BE2C (cell line): ENCODE measurements around the gene ADCY9.
"Not testable (repeated sequence)": the region's sequence is repeated elsewhere in the genome, so short reads cannot be mapped to it uniquely, and the experiment has no call there.

Source experiments
- DNase-seq: peaks from one replicate; pipeline ENCODE4 v3.0.0-alpha.2; 2020
- H3K27me3 ChIP-seq: fragments of 250-450 bp; sonication (Bioruptor Pico); 2 replicates; pipeline ENCODE4 v1.5.1; 2020; ENCODE audit warnings: mild to moderate bottlenecking
- H3K36me3 ChIP-seq: fragments of 250-450 bp; sonication (Bioruptor Pico); 2 replicates; pipeline ENCODE4 v1.5.1; 2020; ENCODE audit warnings: mild to moderate bottlenecking
- H3K4me1 ChIP-seq: fragments of 250-450 bp; sonication (Bioruptor Pico); 2 replicates; pipeline ENCODE4 v1.5.1; 2020
- H3K4me3 ChIP-seq: 2 replicates; pipeline ENCODE4 v1.5.1; 2011; ENCODE audit warnings: low read depth, low read length
- H3K9me3 ChIP-seq: fragments of 250-450 bp; sonication (Bioruptor Pico); 2 replicates; pipeline ENCODE4 v1.5.1; 2020
- CTCF ChIP-seq: IDR thresholded peaks from 2 replicates; pipeline ENCODE4 v1.5.1; 2012; ENCODE audit warnings: mild to moderate bottlenecking, low read depth, low read length

Gene ADCY9

GRCh38 chr16:3963886-3964685 lies 152.2 kb downstream of the ADCY9 start:
- no peak for TF ChIP-seq CTCF
- no peak overlapping the region for H3K4me3 ChIP-seq
- H3K9me3 ChIP-seq = no peaks in the 10 kb centered on the region
- no peaks in the 10 kb centered on the region for H3K4me1 ChIP-seq
- peaks cover 11% of the 10 kb centered on the region for H3K36me3 ChIP-seq
- H3K27me3 ChIP-seq = peaks cover 10% of the 10 kb centered on the region
- no peak for DNase-seq

- Histone ChIP-seq H3K4me3 (no peak overlapping the region), H3K9me3 (no peaks in the 10 kb centered on the region), H3K4me1 (no peaks in the 10 kb centered on the region), H3K27me3 (peaks cover 16% of the 10 kb centered on the region), H3K36me3 (peaks cover 11% of the 10 kb centered on the region)
- no peak for DNase-seq
- TF ChIP-seq CTCF = no peak
Measured at GRCh38 chr16:3963203-3963602, 153.0 kb downstream of the ADCY9 start.

- H3K9me3 ChIP-seq = no peaks in the 10 kb centered on the region
- DNase-seq = no peak
- peaks cover 9% of the 10 kb centered on the region for H3K36me3 ChIP-seq
- H3K27me3 ChIP-seq = peaks cover 33% of the 10 kb centered on the region
- H3K4me3 ChIP-seq = no peak overlapping the region
- no peak for TF ChIP-seq CTCF
- H3K4me1 ChIP-seq = no peaks in the 10 kb centered on the region
Measured at GRCh38 chr16:3961449-3961849, 154.8 kb downstream of the ADCY9 start.

- H3K4me1 ChIP-seq, H3K9me3 ChIP-seq, DNase-seq, H3K36me3 ChIP-seq: not testable (repeated sequence)
- Histone ChIP-seq H3K27me3 (peaks cover 41% of the 10 kb centered on the region), H3K4me3 (peak overlapping the region; percentile 56)
Measured at GRCh38 chr16:3959926-3960590, 156.2 kb downstream of the ADCY9 start.

- peaks cover 41% of the 10 kb centered on the region for H3K27me3 ChIP-seq
- H3K36me3 ChIP-seq = no peaks in the 10 kb centered on the region
- H3K4me1 ChIP-seq = no peaks in the 10 kb centered on the region
- H3K4me3 ChIP-seq = no peak overlapping the region
- no peaks in the 10 kb centered on the region for H3K9me3 ChIP-seq
- no peak for DNase-seq
- TF ChIP-seq CTCF = no peak
Measured at GRCh38 chr16:3959148-3959547, 157.1 kb downstream of the ADCY9 start.

GRCh38 chr16:3957344-3957980 lies 158.8 kb downstream of the ADCY9 start:
- Histone ChIP-seq H3K27me3 (peaks cover 41% of the 10 kb centered on the region), H3K36me3 (no peaks in the 10 kb centered on the region), H3K4me1 (no peaks in the 10 kb centered on the region), H3K4me3 (no peak overlapping the region), H3K9me3 (no peaks in the 10 kb centered on the region)
- no peak for DNase-seq
- TF ChIP-seq CTCF = no peak
